OCI-LY1 (cell line): Measurements from ENCODE around the gene PHF24.

Experiments
- H2AFZ ChIP-seq: fragments of 200-600 bp; sonication (generic), shearing (Covaris generic); 2 replicates; pipeline ENCODE4 v1.6.0; 2014; ENCODE audit warnings: antibody characterized with exemption, mild to moderate bottlenecking, low read length
- H3F3A ChIP-seq: fragments of 200-600 bp; sonication (generic), shearing (Covaris generic); 2 replicates; pipeline ENCODE4 v1.6.0; 2014; ENCODE audit warnings: mild to moderate bottlenecking, antibody characterized with exemption, low read length, moderate library complexity; ENCODE audit not compliant: insufficient read depth
- H3K27ac ChIP-seq: fragments of 200-600 bp; sonication (generic); 2 replicates; pipeline ENCODE4 v1.5.1; 2014; ENCODE audit warnings: low read length, mixed run types, mild to moderate bottlenecking, low read depth; ENCODE audit not compliant: poor library complexity, severe bottlenecking
- H3K27me3 ChIP-seq: fragments of 200-600 bp; sonication (generic); 2 replicates; pipeline ENCODE4 v1.6.0; 2014; ENCODE audit warnings: antibody characterized with exemption, mild to moderate bottlenecking, low read length, moderate library complexity; ENCODE audit not compliant: insufficient read depth
- H3K36me3 ChIP-seq: fragments of 200-600 bp; sonication (generic); 2 replicates; pipeline ENCODE4 v1.6.1; 2014; ENCODE audit warnings: mild to moderate bottlenecking, antibody characterized with exemption, low read length, moderate library complexity, mixed read lengths; ENCODE audit not compliant: insufficient read depth
- H3K4me1 ChIP-seq: fragments of 200-600 bp; sonication (generic); 2 replicates; pipeline ENCODE4 v1.5.1; 2014; ENCODE audit warnings: mild to moderate bottlenecking, low read length, moderate library complexity; ENCODE audit not compliant: insufficient read depth, severe bottlenecking
- H3K4me2 ChIP-seq: fragments of 200-600 bp; sonication (generic), shearing (Covaris generic); 2 replicates; pipeline ENCODE4 v1.6.1; 2014; ENCODE audit warnings: low read length
- H3K4me3 ChIP-seq: fragments of 200-600 bp; sonication (generic); 2 replicates; pipeline ENCODE4 v1.5.1; 2014; ENCODE audit warnings: low read length, low read depth, mild to moderate bottlenecking, mixed read lengths; ENCODE audit not compliant: poor library complexity, severe bottlenecking
- H3K79me2 ChIP-seq: fragments of 200-600 bp; shearing (Covaris generic); 2 replicates; pipeline ENCODE4 v1.6.1; 2016; ENCODE audit warnings: mixed run types, low read length, mixed read lengths; ENCODE audit not compliant: insufficient read depth
- H3K9ac ChIP-seq: fragments of 200-600 bp; sonication (generic), shearing (Covaris generic); 2 replicates; pipeline ENCODE4 v1.6.1; 2014; ENCODE audit warnings: mild to moderate bottlenecking, low read length, mixed read lengths
- H3K9me2 ChIP-seq: fragments of 200-600 bp; sonication (generic), shearing (Covaris generic); 2 replicates; pipeline ENCODE4 v1.6.1; 2014; ENCODE audit warnings: low read depth, mild to moderate bottlenecking, low read length, mixed read lengths
- H3K9me3 ChIP-seq: fragments of 200-600 bp; shearing (Covaris generic); 2 replicates; pipeline ENCODE4 v1.6.1; 2014; ENCODE audit warnings: low read length, mixed read lengths
- H4K20me1 ChIP-seq: fragments of 200-600 bp; sonication (generic), shearing (Covaris generic); 2 replicates; pipeline ENCODE4 v1.6.0; 2016; ENCODE audit warnings: mild to moderate bottlenecking, low read length; ENCODE audit not compliant: insufficient read depth
- EZH2 ChIP-seq: fragments of 200-600 bp; sonication (generic), shearing (Covaris generic); IDR thresholded peaks from 2 replicates; pipeline ENCODE4 v1.8.0; 2017; ENCODE audit warnings: borderline replicate concordance, mixed run types, mild to moderate bottlenecking, antibody characterized with exemption, low read length, moderate library complexity, mixed read lengths
- TF ChIP-seq, protein P1 (sequence below): fragments of 200-600 bp; sonication (generic), shearing (Covaris generic); IDR thresholded peaks from 2 replicates; pipeline ENCODE4 v1.5.1; 2017; ENCODE audit warnings: mild to moderate bottlenecking, antibody characterized with exemption, low read length, moderate library complexity, mixed read lengths

Gene PHF24

DNA sequence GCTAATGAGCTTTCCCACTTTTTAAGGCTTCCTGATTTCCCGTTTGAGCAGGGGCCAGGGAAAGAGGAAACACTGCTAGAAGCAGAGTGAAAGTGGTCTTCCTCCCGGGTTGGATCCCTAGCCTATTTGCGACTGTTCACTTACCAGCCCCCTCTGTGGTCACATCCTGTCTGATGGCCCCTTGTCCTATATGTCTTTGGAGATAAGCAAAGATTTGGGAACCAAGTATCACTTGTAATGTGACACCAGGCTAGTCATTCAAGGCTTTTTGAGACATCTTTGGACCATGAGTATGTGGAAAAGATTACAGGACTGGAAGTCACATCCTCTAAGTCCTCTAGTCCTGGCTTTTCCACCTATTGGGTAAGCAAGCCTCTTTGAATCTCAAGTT lies 37.6 kb downstream of the PHF24 start:
- H3K27ac ChIP-seq, result no peak overlapping the region
- no peaks in the 10 kb centered on the region for H3K9me2 ChIP-seq
- H3K79me2 ChIP-seq, result no peaks in the 10 kb centered on the region
- TF ChIP-seq EZH2, result no peak
- TF ChIP-seq, protein P1, sequence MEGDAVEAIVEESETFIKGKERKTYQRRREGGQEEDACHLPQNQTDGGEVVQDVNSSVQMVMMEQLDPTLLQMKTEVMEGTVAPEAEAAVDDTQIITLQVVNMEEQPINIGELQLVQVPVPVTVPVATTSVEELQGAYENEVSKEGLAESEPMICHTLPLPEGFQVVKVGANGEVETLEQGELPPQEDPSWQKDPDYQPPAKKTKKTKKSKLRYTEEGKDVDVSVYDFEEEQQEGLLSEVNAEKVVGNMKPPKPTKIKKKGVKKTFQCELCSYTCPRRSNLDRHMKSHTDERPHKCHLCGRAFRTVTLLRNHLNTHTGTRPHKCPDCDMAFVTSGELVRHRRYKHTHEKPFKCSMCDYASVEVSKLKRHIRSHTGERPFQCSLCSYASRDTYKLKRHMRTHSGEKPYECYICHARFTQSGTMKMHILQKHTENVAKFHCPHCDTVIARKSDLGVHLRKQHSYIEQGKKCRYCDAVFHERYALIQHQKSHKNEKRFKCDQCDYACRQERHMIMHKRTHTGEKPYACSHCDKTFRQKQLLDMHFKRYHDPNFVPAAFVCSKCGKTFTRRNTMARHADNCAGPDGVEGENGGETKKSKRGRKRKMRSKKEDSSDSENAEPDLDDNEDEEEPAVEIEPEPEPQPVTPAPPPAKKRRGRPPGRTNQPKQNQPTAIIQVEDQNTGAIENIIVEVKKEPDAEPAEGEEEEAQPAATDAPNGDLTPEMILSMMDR, result no peak
- no peaks in the 10 kb centered on the region for H3K27me3 ChIP-seq
- H3K4me2 ChIP-seq, result no peak overlapping the region
- no peak overlapping the region for H2AFZ ChIP-seq
- H3K36me3 ChIP-seq, result no peaks in the 10 kb centered on the region
- H4K20me1 ChIP-seq, result no peaks in the 10 kb centered on the region
- H3K9ac ChIP-seq, result no peak overlapping the region
- no peaks in the 10 kb centered on the region for H3K9me3 ChIP-seq
- no peaks in the 10 kb centered on the region for H3F3A ChIP-seq
- peaks cover 1% of the 10 kb centered on the region for H3K4me1 ChIP-seq
- H3K4me3 ChIP-seq, result no peak overlapping the region

DNA sequence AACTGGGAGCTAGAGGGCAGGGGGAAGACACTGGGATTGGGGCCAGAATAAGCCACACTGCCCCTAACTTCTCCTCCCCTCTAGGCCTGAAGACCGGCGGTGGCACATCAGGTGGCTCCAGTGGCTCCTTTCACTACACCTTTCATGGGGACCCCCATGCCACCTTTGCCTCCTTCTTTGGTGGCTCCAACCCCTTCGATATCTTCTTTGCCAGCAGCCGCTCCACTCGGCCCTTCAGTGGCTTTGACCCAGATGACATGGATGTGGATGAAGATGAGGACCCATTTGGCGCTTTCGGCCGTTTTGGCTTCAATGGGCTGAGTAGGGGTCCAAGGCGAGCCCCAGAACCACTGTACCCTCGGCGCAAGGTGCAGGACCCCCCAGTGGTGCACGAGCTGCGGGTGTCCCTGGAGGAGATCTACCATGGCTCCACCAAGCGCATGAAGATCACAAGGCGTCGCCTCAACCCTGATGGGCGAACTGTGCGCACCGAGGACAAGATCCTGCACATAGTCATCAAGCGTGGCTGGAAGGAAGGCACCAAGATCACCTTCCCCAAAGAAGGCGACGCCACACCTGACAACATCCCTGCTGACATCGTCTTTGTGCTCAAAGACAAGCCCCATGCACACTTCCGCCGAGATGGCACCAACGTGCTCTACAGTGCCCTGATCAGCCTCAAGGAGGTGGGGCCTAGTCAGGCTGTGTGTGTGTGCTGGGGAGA lies 38.3 kb downstream of the PHF24 start:
- Histone ChIP-seq H3K79me2 (no peaks in the 10 kb centered on the region), H3K9me3 (no peaks in the 10 kb centered on the region), H3K27me3 (no peaks in the 10 kb centered on the region), H3K36me3 (no peaks in the 10 kb centered on the region), H3K9me2 (no peaks in the 10 kb centered on the region), H3K4me2 (no peak overlapping the region), H3K9ac (no peak overlapping the region), H4K20me1 (no peaks in the 10 kb centered on the region), H3F3A (no peaks in the 10 kb centered on the region), H3K4me1 (no peaks in the 10 kb centered on the region), H3K27ac (no peak overlapping the region), H3K4me3 (no peak overlapping the region), H2AFZ (no peak overlapping the region)
- no peak for TF ChIP-seq EZH2
- TF ChIP-seq, protein P1, result no peak

DNA sequence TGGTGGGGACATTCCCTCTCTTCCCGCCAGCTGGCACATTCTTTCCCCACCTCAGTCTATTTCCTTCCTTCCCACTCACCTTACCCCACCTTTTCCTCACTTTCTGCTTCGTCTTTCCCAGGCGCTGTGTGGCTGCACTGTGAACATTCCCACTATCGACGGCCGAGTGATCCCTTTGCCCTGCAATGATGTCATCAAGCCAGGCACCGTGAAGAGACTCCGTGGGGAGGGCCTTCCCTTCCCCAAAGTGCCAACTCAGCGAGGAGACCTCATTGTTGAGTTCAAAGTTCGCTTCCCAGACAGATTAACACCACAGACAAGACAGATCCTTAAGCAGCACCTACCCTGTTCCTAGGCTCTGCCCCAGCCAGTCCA lies 38.8 kb downstream of the PHF24 start:
- Histone ChIP-seq H3K9me3 (no peaks in the 10 kb centered on the region), H3K27ac (no peak overlapping the region), H3K4me2 (no peak overlapping the region), H3K27me3 (no peaks in the 10 kb centered on the region), H3K9ac (no peak overlapping the region), H3F3A (no peaks in the 10 kb centered on the region), H3K79me2 (no peaks in the 10 kb centered on the region), H2AFZ (no peak overlapping the region), H3K4me3 (no peak overlapping the region), H3K9me2 (no peaks in the 10 kb centered on the region), H3K4me1 (no peaks in the 10 kb centered on the region), H4K20me1 (no peaks in the 10 kb centered on the region), H3K36me3 (no peaks in the 10 kb centered on the region)
- TF ChIP-seq, protein P1, result no peak
- TF ChIP-seq EZH2, result no peak
